Measurements from ENCODE around the gene MACROD2.

Gene MACROD2

GRCh38 chr20:14062786-14063185, 67.5 kb downstream of the MACROD2 start:
- no peak for DNase-seq

GRCh38 chr20:14064333-14064732, 69.0 kb downstream of the MACROD2 start:
- no peak for DNase-seq

- DNase-seq: no peak
These were observed 69.6 kb downstream of the MACROD2 start for GRCh38 chr20:14064921-14065320.

DNA sequence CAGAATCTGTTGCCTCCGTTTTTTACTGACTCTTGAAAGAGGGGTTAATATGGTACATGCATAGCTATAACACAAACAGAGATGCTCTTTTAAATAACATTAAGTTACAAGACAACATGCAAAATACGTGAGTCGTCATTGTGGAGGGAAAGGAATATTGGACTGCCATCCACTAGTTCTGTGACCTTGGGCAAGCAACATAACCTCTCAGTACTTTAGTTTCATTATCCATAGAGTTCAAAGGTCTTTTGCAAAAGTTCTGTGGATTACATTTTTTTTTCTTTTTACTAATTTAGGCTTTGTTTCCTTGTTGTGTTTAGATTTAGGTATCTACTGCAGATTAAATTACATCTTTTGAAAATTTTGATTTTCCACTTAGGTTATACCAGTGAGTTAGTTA, 70.5 kb downstream of the MACROD2 start:
- DNase-seq: no peak

DNA sequence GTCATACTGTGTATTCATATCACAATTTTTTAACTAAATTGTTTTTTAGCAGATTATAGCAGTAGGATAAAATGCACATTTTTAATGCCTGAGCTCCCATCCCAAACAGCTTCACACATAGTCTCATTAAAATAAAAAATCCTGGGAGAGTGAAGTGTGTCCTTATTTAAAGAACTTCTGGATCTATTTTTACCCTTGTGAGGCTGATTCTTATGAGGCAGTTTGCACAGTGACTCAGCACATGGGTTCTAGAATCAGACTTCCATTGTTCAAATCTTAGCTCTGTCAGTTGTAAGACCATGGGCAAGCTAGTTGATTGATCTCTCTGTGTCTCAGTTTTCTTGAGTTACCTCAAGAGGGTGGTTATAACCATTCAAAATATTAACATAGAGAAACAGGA, 72.3 kb downstream of the MACROD2 start:
- no peak for DNase-seq

DNA sequence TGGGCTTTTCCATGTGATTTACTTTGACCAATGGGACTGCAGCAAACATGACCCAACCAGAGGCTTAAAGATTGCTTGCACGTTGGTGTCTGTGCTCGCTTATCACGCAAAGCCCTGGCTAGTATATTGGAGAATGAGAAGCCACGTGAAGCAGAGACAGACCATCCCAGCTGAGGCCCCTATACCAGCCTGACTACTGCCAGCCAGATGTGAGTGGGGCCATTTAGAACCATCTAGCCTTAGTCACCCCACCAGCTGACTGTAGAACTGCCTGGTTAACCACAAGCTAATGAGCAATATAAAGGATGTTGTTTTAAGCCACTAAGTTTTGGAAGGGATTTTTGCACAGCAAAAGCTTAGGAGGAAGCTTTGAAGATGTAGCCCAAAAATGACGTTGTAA, 74.5 kb downstream of the MACROD2 start:
- no peak for DNase-seq

DNA sequence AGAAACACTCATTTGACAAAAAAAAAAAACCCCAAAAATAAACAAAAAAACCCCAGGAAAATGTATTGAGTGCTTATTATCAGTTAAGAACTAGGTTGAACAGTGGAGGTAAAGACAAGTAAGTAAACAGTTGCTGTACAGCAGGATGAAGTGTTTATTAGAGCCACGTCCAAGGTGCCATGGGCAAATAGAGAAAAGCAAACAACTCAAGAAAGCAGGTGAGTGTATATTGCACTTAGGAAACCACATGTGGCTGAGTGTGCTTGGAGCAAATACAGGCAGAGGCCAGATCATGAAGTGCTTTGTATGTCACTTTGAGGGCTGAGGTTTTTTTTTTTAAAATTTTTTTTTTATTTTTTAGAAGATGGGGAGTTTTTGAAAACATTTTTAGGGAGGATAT, 98.3 kb downstream of the MACROD2 start:
- peak; percentile 82 to 94 for DNase-seq

- no peak for DNase-seq
These were observed 102.9 kb downstream of the MACROD2 start for GRCh38 chr20:14098261-14098660.

DNA sequence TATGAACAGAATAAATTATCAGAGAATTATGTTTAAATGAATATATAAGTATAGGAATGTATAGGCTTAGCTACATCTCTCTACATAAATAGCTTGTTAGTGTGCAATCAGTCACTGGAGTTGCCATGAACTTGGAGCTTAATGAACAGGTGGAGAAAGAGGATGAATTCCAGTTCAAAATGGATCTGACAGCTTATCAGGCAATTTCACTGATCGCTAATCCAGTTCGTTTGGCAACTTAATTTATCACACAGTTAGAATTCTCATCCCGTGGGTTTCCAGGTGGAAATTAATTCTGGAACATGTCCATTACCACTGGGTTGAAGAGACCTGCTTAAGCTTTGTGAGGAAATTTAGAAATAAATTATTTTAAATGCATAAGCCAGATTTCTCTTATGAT, 118.1 kb downstream of the MACROD2 start:
- DNase-seq: no peak

DNA sequence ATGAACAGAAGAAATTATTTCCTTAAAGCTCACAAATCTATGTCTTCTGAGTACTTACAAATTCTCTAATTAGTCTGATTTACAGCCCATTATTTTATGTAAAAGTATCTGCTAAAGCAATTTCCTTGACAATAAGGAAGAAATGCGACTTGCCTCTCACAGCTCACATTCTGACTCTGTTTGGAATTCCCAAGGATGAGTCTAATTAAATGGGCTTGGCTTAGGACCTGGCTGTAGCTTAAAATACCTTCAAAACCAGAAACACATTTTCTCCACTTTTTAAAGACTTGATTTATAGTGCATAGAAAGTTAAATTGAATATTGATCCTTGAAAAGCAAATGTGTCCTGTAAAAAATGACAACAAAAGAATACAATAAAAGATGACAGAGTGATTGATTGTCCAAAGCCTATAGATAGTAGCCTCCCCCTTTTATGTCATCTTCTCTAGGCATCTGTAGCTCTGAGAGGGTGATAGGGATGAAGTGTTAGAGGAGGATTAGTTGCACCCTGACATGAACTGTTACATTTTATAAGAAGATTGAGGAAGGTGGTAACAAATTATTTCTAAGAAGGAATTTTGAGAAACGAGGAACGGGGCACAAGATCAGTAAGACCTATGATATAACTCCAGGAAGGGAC, 118.9 kb downstream of the MACROD2 start:
- no peak for DNase-seq

GRCh38 chr20:14116037-14116436, 120.7 kb downstream of the MACROD2 start:
- DNase-seq: no peak

- no peak for DNase-seq
These were observed 122.5 kb downstream of the MACROD2 start for GRCh38 chr20:14117768-14118167.

DNA sequence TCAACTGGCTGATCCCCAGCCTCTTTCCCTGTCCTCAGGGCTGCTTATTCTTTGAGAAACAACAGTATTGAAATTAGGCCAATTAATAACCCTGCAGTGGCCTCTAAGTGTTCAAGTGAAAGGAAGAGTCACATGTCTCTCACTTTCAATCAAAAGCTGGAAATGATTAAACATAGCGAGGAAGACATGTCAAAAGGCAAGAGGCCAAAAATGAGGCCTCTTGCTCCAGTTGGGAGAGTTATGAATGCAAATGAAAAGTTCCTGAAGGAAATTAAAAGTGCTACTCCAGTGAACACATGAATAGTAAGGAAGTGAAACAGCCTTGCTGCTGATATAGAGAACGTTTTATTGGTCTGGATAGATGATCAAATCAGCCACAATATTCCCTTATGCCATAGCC, 131.5 kb downstream of the MACROD2 start:
- no peak for DNase-seq

GRCh38 chr20:14127514-14128223, 132.4 kb downstream of the MACROD2 start:
- DNase-seq: no peak

- no peak for DNase-seq
These were observed 138.7 kb downstream of the MACROD2 start for GRCh38 chr20:14134004-14134403.

GRCh38 chr20:14142171-14142570, 146.9 kb downstream of the MACROD2 start:
- DNase-seq: peak; percentile 82 to 85

DNA sequence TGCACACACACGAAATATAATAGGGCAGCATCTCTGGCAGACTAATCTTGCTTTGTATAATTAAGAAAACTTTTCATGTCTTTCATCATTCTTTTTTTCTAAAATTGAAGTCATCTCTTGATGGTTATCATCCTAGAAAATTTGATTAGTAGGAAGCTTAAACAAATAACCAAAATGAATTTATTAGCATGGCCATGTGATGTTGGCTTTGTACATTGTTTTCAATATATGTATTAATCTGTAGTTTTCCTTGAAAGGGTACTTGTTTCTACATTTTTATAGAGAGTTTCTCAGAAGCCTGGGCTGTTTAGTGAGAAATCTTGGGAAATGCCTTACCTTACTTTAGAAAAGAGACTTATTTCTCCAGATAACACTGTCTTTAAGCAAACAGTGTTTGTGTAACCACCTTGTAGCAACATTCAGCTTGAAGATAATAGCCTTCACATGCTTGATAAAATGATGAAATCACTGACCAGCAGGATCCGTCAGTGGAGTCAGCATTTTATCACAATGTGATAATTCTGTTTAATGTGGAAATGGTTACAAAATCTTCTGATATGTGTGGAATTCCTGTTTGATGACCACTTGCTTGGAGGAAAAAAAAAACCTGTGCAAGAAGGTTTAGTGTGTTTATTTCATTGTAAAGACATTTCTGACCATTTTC, 147.8 kb downstream of the MACROD2 start:
- no peak for DNase-seq

- DNase-seq: no peak
These were observed 152.7 kb downstream of the MACROD2 start for GRCh38 chr20:14148042-14148441.

DNA sequence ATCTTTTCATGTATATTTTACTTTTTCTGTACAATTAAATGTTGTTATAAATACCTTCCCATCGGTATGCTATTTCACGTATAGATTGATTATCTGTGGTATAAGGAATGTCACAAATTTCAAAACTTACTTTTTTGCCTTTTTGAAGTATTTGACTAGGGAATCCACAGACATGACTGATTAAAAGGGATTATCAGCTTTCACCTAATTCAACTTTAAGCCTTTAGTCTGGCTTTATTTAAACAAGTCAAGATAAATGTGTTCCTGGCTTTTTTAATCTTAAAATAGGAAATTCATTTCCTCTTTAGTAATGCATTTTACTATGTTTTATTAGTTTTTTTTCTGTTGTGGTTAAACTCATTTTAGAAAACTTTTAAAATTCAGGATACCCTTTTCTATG, 160.0 kb downstream of the MACROD2 start:
- DNase-seq: no peak

- no peak for DNase-seq
These were observed 183.2 kb downstream of the MACROD2 start for GRCh38 chr20:14178528-14178927.

DNA sequence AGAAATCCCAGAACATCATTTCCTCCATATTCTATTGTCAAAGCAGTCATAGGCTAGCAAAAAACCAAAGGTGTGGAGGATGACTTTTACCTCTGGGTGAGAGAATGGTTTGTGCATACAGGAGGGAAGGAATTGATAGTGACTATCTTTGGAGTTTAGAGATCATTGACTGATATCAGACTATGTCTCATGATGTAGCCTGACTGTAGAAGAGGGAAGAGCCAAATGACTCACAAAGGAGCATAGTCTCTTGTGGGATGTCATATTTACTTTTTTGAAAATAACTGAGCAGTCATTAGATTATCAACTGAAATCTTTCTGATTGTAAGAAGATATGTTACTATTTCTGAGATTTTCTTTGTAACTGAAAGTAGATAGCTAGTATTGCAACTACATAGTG, 183.6 kb downstream of the MACROD2 start:
- no peak for DNase-seq

DNA sequence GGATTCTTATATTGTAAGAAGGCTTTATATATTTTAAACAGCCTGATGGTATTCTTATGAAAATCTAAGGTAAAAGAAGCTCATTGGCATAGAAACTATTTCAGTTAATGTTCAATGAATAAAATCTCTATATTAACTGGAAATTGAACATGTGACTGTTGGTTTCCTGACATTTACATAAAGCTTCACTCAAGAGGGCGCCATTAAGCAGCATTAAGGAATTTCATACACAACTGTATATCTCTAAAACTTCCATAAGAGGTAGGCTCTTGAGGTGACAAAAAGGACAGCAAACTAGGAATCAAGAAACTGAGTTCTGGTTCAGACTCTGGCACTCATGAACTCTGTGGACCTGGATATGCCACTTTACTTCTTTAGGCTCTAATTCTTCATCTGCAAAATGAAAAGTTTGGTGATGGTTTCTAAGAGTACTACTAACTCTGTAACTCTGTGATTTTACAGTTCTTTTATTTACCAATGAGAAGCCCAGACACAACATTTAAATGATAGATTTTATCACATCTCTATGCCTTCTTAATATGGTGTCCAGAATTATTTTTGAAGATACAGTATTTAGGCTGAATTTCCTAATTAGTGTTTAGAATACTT, 194.6 kb downstream of the MACROD2 start:
- peak; percentile 3 to 53 for DNase-seq

DNA sequence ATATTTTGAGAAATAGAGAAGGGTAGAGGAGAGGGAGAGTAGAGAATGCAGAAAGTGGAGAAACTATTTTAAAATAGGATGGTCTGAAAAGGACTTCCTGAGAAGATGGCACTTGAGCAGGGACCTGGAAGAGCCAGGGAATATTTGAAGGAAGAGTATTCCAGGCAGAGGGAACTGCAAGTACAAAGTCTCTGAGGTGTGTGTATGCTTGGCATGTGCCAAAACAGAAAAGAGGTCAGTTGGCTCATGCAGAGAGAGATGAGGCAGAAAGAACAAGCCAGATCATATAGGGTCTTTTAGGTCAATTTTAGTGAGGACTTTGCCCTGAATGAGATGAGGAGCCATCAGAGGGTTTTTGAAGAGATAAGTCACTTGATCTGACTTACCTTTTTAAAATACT, 196.2 kb downstream of the MACROD2 start:
- DNase-seq: no peak

- DNase-seq: no peak
These were observed 198.1 kb downstream of the MACROD2 start for GRCh38 chr20:14193443-14193842.
